Activated CD8-positive, alpha-beta T cell treated with anti-CD3 and anti-CD28 coated beads for 36 hours (primary cell): ENCODE data around the gene PTCD2. TPM values are rescaled to one million over a fixed set of nuclear protein-coding genes. Genes with fewer than 3 reads are reported as not detected.
A peak's percentile ranks its signal among the peaks of the same experiment; 100 is the strongest.
"Not testable (repeated sequence)": the region's sequence is repeated elsewhere in the genome, so short reads cannot be mapped to it uniquely, and the experiment has no call there.

Experiments used
- ATAC-seq: fragments of 200-7000 bp; cut with Tn5 transposase; one replicate; pipeline ENCODE4 v1.10.0; 2021; ENCODE audit warnings: mild to moderate bottlenecking, moderate library complexity
- CTCF ChIA-PET: fragments of 350-600 bp; sonication (Branson Sonifier 250); formaldehyde crosslinking; loops from one replicate; lab custom pipeline; 2021; ENCODE audit warnings: antibody characterized with exemption; lab: Charles Lee
- POLR2A ChIA-PET: fragments of 350-600 bp; sonication (Branson Sonifier 250); formaldehyde crosslinking; loops from one replicate; lab custom pipeline; 2021; ENCODE audit warnings: antibody characterized with exemption; lab: Charles Lee
- DNase-seq: peaks from one replicate; pipeline ENCODE4 v3.0.0-alpha.2; 2020
- H3K27ac Mint-ChIP-seq: one replicate; pipeline ENCODE4 v1.8.0; 2021; ENCODE audit warnings: mild to moderate bottlenecking, mixed read lengths
- H3K27me3 Mint-ChIP-seq: one replicate; pipeline ENCODE4 v1.8.0; 2021; ENCODE audit warnings: mixed read lengths
- H3K36me3 Mint-ChIP-seq: one replicate; pipeline ENCODE4 v1.8.0; 2021; ENCODE audit warnings: low read depth, mixed read lengths
- H3K4me1 Mint-ChIP-seq: one replicate; pipeline ENCODE4 v1.8.0; 2021; ENCODE audit warnings: low read depth, mixed read lengths
- H3K4me3 Mint-ChIP-seq: one replicate; pipeline ENCODE4 v1.8.0; 2021; ENCODE audit warnings: mild to moderate bottlenecking, moderate library complexity, mixed read lengths
- H3K9me3 Mint-ChIP-seq: one replicate; pipeline ENCODE4 v1.8.0; 2021; ENCODE audit warnings: mixed read lengths
- CTCF ChIP-seq: fragments of 200-600 bp; IDR thresholded peaks from one replicate; pipeline ENCODE4 v1.8.0; 2022; ENCODE audit warnings: antibody characterized with exemption, mild to moderate bottlenecking
- intact Hi-C: fragments of 100-400 bp; cut with micrococcal nuclease; formaldehyde crosslinking; loops from one replicate; pipeline ENCODE4 v1.10.0; 2022
- total RNA-seq, 2 experiments: library from RNA; stranded (reverse); gene quantifications; one replicate each; pipeline ENCODE4 v1.2.3, GENCODE V29; 2021

PTCD2 gene
- total RNA-seq, 2 experiments from 2014 or later, result 10.9 to 11.7 TPM

DNA sequence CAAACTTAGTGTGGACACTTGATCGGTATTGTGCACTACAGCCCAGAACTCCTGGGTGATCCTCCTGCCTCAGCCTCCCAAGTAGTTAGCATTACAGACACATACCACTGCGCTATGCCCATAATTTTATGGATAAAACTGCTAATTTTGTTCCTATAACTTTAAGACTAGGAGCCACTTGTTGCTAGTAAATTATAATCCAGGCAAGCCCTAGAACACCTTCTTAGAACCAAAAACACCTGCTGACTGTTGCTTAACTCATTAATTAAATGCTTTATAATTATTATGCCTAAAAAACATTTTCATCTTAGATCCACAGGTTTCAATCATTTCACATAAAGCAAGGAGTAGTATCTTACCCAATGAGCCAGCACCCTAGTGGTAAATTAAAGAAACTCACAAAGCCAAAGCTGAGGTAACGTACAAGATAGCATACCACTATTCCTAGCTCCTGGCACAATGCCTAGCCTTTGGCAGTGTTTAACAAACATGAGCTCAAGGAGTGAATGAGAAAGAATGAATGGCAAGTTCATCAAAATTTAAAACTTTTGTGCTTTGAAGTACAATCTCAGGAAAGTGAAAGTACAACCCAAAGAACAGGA lies 5.5 kb upstream of the PTCD2 start:
- Mint-ChIP-seq H3K9me3 (no peaks in the 10 kb centered on the region), H3K4me3 (peak overlapping the region; percentile 24), H3K36me3 (peaks cover 50% of the 10 kb centered on the region), H3K4me1 (peaks cover 31% of the 10 kb centered on the region), H3K27me3 (no peaks in the 10 kb centered on the region), H3K27ac (no peak overlapping the region)
- intact Hi-C loops, result no loop called here
- DNase-seq (no peak), ATAC-seq (no peak)
- TF ChIP-seq CTCF, result no peak
- ChIA-PET POLR2A (interaction anchor here (0.6 kb wide), 1 partner anchor 17 kb away, joined by 3 read pairs; no protein-coding TSS in a partner anchor), CTCF (interaction anchor here (0.6 to 1.0 kb wide), 4 partner anchors 9 to 901 kb away, joined by 3 to 4 read pairs (median 3); no protein-coding TSS in a partner anchor)

- Mint-ChIP-seq H3K36me3 (peaks cover 40% of the 10 kb centered on the region), H3K27ac (peak overlapping the region; percentile 90), H3K4me1 (peaks cover 53% of the 10 kb centered on the region), H3K4me3 (peak overlapping the region; percentile 91)
- ATAC-seq, H3K9me3 Mint-ChIP-seq, intact Hi-C loops, H3K27me3 Mint-ChIP-seq: not testable (repeated sequence)
- peak; percentile 36 for DNase-seq
- ChIA-PET POLR2A (interaction anchor here (0.6 to 5.0 kb wide), 7 partner anchors 10 to 637 kb away, joined by 3 to 68 read pairs (median 3); partner anchors contain the start of gene FCHO2), CTCF (interaction anchor here (0.8 to 6.4 kb wide), 4 partner anchors 11 to 498 kb away, joined by 3 to 48 read pairs (median 4); no protein-coding TSS in a partner anchor)
Observed at GRCh38 chr5:72319435-72319975, 668 bp upstream of the PTCD2 start.

- H3K36me3 Mint-ChIP-seq, result peaks cover 41% of the 10 kb centered on the region
Observed at GRCh38 chr5:72324189-72324825, 4.1 kb downstream of the PTCD2 start.

GRCh38 chr5:72325566-72326305 lies 5.6 kb downstream of the PTCD2 start:
- peaks cover 47% of the 10 kb centered on the region for H3K36me3 Mint-ChIP-seq

More at GRCh38 chr5:72324189-72324825, 4.1 kb downstream of the PTCD2 start:
- Mint-ChIP-seq H3K4me1 (peaks cover 24% of the 10 kb centered on the region), H3K4me3 (no peak overlapping the region), H3K27ac (no peak overlapping the region), H3K9me3 (no peaks in the 10 kb centered on the region), H3K27me3 (no peaks in the 10 kb centered on the region)
- DNase-seq (no peak), ATAC-seq (no peak)
- POLR2A ChIA-PET, result no interaction called here
- intact Hi-C loops, result no loop called here
- no peak for TF ChIP-seq CTCF
- CTCF ChIA-PET, result no interaction called here

More at GRCh38 chr5:72325566-72326305, 5.6 kb downstream of the PTCD2 start:
- no peaks in the 10 kb centered on the region for H3K27me3 Mint-ChIP-seq
- no peak overlapping the region for H3K4me3 Mint-ChIP-seq
- H3K9me3 Mint-ChIP-seq, result no peaks in the 10 kb centered on the region
- POLR2A ChIA-PET, result no interaction called here
- CTCF ChIA-PET, result no interaction called here
- DNase-seq (no peak), ATAC-seq (no peak)
- TF ChIP-seq CTCF, result no peak
- peaks cover 21% of the 10 kb centered on the region for H3K4me1 Mint-ChIP-seq
- intact Hi-C loops, result no loop called here
- no peak overlapping the region for H3K27ac Mint-ChIP-seq
